HG03378 (cell line): ENCODE measurements around the gene IFRD1.

Experiments used
- ATAC-seq: cut with Tn5 transposase; IDR thresholded peaks from one replicate; pipeline ENCODE4 v1.9.1; 2021; ENCODE audit warnings: mild to moderate bottlenecking, moderate library complexity; ENCODE audit not compliant: unreplicated experiment

Gene IFRD1

DNA sequence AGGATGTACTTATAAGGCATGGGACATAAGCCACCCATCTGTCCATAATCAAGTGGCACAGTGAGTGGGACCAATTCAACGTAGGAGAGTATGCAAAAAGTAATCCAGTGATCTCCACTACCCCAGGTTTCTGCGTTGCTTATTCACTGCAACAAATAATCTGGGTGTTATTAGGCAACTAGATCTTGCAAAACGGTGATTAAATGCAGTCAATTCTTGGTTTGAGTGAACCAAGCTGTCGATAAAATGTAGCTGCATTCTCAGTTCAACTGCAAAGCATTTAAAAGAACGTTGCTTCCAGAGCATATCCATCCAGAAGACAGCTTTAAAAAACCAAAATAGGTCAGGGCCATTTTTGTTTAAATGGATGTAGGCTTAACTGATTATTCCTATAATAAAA, 35.5 kb downstream of the IFRD1 start:
- no peak for ATAC-seq

DNA sequence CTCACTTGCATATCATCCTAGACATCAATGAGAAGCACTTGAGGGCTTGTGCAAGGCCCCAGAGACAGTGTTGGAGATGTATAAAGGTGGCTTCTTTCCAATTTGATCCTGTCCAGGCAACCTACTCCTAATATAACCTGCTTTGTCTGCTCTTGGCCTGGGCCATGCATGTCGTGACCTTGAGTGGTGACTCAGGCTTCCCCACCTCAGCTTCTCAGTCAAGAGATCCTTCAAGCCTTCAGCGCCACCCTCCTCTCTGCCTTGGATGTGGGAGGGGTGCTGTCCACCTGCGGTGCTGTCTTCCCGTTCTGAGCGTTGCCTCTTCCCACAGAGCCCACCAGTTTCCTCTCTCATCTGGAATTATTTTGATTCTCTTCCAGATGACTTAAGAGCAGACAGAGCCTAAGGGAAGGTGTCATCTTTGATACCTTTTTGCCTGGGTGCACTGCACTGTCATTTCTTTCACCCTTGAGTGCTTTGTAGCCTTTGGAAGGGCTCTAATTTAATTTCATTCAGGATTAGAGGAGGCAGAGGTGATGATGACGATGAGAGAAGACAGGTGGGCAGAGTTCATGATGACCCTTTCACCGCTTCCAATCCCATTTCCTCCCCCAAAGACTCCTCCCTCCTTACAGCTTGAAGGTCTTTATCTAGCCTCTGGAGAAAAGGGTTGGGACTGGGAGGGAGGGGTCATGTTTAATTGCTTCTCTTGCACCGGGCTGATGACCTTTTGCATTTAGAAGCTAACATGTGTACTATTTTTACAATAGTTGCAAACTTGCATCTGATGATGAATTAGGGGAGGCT, 37.4 kb downstream of the IFRD1 start:
- ATAC-seq, result no peak

GRCh38 chr7:112488264-112488552, 37.9 kb downstream of the IFRD1 start:
- ATAC-seq, result no peak

- no peak for ATAC-seq
Observed at GRCh38 chr7:112492186-112492585, 41.9 kb downstream of the IFRD1 start.

DNA sequence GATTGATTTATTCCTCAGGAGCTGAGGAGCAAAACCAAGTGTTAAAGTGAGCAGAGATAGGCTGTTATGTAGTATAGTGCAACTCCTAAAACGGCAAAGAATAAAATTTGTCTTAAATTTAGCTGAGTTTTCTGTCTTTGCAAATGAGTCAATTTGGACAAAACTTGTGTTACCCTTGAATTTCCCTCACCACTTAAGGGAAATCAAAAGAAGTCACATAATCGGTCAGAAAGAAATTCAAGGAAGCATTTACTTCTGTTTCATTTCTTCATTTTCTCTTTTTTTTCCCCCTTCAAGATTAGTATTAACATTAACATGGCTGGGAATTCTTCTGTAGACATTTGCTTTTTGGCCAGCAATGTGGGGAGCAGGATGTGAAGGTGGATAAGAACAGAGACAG, 44.4 kb downstream of the IFRD1 start:
- ATAC-seq, result no peak

- ATAC-seq, result no peak
Observed at GRCh38 chr7:112495156-112495788, 45.0 kb downstream of the IFRD1 start.

DNA sequence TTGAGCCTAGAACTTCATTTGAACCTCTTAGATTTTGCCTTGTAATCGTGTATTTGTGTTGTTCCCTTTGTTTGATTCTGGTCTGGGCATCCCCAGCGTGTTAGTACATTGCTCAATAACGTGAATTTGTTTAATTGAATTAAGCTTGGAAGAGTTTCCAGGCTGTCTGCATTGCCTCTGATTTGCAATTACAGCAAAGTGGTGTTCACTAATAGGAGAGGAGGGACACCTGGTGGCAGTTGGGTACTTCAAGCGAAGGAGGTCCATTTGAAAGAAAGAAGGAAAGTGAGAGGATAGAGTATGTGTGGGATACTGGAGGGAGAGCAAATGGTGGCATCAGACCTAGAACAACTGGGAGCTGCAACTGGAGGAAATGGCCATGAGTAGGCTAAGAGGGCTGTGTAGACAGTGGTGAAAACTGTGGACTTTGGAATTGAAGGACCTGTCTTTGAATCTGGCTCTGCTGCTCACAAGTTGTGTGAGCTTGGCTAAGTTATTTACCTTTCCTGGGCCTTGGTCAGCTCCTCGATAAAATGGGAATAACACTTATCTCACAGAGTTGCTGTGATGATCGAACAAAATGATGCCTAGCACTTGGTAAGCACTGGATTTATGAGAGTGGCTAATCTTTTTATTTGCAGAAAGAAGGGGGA, 45.7 kb downstream of the IFRD1 start:
- peak; percentile 62 for ATAC-seq

DNA sequence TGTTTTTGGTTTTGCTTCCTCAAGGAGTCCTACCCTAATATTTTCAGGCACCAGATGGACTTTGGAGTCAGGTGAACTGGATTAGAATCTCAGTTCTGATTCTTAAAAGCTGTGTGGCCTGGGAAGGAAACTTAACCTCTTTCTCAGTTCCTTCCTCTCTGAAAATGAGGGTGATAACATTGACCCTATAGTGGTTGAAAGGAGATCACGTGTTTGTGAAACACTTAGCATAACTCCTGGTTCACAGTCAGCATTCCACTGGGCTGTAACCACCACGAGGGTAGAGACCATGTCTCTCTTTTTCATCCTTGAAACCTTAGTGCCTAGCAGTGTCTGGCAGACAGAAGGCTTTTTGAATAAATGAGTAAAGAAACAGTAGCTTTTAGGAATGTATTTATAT, 47.2 kb downstream of the IFRD1 start:
- peak; percentile 75 for ATAC-seq

DNA sequence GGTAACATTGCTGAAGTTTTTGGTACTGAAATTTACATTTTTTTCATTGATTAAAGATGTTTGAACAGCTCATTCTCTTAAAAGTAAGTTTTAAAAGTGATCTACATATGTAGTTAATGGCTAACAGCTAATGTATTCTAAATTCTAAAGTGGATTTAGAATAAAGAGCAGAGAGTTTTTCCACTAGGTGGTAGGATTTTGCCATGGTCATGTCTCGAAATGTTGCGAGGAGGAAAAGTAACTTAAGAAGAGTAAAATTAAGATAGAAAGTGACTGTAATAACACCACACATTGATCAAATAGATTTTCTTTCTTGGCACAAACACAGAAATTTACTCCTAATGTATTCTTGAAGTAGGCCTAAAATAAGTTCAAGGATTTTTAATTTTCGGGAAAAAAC, 50.4 kb downstream of the IFRD1 start:
- no peak for ATAC-seq

GRCh38 chr7:112501801-112502503, 51.7 kb downstream of the IFRD1 start:
- no peak for ATAC-seq

DNA sequence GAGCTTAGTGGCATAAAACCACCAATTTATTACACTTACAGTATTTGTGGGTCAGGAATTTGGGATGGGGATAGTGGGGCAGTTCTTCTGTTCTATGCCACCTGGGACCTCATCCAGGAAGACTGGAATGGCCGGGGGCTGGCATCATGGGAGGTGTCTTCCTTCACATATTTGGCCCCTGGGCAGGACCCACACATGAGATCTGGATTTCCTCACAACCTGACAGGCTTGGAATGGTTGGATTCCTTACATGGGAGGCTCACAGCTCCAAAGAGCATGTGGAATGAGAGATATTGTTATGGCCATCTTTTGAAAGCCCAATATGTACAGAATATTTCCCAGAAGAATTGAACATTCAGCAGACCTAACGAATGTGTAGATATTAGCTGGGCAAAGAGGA, 52.4 kb downstream of the IFRD1 start:
- ATAC-seq, result no peak

DNA sequence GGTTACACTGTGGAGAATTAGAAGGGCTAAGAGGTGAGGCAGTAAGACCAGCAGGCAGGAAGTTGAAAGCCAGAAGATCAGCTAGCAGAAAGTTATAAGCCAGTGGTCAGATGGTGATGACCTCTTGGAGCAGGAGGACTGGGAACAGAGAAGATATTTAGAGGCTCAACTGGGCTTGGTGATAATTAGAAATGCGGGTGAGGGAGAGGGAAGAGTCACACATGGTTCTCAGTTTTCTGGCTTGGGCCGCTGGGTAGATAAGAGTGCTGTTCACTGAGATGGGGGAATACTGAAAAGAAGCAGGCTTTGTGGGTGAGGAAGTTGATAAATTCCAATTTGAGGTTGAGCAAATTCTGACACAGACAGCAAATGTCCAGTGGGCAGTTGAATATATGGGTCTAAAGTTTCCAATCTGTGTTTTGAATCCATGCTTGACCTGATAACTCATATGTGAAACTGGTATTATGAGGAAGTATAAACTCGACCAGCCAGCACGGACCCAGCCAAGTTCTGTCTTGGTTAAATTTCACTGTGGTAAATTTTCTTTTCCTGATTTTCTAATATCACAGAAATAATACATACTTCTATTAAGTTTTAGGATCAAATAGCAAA, 53.2 kb downstream of the IFRD1 start:
- no peak for ATAC-seq

DNA sequence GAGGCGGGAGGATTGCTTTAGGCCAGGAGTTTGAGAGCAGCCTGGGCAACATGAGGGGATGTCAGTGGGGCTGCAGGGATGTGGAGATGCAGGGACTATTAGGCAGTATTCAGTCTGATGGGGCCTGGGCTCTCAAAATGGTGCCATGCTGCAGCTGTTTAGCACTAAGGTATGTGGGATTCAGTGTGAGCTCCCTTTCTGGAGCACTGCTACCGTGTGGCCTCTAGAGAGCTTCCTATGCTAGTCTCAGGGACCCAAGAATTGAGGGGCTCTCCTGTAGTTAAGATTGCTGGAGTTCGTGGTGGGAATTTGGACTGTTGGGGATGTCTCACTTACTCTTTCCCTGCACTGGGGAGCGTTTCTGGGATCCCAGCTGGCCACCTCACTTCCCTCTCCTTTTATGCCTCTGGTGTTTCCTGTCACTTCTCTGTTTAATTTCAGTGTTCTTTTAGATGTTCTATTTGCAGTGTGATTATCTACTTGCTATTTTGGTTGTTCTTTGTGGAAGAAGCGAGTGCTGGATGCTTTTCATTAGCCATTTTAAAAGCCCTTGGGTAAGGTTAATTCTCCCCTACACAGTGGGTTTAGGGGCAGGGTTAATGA, 53.9 kb downstream of the IFRD1 start:
- no peak for ATAC-seq

DNA sequence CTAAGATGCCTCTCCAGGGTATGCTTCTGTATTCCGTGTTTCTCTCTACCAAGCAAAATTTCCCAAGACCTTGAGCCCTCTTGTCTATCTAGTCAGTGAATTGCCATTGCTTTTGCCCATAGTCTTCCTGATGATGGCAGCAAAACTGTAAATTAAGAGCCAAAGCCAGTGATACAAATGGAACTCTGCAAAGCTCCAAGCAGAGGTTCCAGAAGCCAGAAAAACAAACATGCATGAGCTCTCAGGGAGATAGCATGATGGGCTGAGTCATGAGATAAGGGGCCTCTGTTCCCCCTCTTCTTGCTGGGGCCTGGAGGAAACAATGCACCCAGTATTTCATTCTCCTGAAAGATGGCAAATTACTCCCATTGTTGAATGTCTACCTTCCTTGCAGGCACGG, 55.2 kb downstream of the IFRD1 start:
- no peak for ATAC-seq

GRCh38 chr7:112508404-112508803, 58.1 kb downstream of the IFRD1 start:
- ATAC-seq, result no peak

- ATAC-seq, result no peak
Observed at GRCh38 chr7:112509402-112509801, 59.1 kb downstream of the IFRD1 start.

GRCh38 chr7:112510001-112510742, 59.9 kb downstream of the IFRD1 start:
- ATAC-seq, result peak; percentile 64

GRCh38 chr7:112510743-112511110, 60.5 kb downstream of the IFRD1 start:
- ATAC-seq, result no peak

DNA sequence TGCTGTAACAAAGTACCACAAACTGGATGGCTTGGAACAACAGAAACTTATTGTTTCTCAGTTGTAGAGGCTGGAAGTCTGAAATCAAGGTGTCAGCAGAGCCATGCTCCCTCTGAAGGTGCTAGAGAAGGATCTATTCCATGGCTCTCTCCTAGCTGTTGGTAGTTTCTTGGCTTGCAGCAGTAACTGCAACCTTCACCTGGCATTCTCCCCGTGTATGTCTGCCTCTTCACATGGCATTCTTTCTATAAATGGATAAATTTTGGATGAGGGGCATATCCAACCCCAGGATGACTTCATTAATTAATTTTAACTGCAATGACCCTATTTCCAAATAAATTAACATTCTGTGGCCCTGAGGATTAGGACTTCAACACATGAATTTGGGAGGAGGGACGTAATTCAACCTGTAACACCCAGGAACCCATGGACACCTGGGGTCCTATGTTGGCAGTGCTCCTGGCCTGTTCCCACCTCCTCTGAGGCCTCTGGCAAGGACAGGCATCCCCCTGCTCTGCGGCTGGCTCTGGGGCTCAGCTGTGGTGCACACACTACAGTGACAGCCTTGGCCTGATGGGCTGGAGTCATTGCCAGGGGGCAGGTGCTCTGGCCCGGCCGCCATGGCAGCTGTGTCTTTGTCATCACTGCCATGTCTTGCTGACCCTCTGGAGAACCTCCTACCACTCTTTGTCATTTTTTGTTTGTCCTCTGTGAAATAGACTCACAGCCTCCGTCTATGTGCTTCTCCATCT, 61.4 kb downstream of the IFRD1 start:
- no peak for ATAC-seq
